IMR-90 (cell line): Measurements from ENCODE around the gene NAV2. TPM values are rescaled to one million over a fixed set of nuclear protein-coding genes. Genes with fewer than 3 reads are reported as not detected.

Experiments used
- ATAC-seq: fragments of 200-7000 bp; cut with Tn5 transposase; 2 replicates; pipeline ENCODE4 v1.9.1; 2020; ENCODE audit warnings: low read depth, mild to moderate bottlenecking, moderate library complexity
- BruUV-seq: library from RNA; stranded (reverse); fragments of 400-500 nt; replicated peaks from 2 replicates; lab custom pipeline; 2021; lab: Mats Ljungman, UMichigan
- CTCF ChIA-PET: fragments of 300-600 bp; formaldehyde crosslinking; extraction: SDS; loops from one replicate; lab custom pipeline; 2021; ENCODE audit warnings: antibody characterized with exemption; lab: Yijun Ruan, JAX
- POLR2A ChIA-PET: fragments of 300-600 bp; sonication (Branson Sonifier 250); formaldehyde crosslinking; loops from one replicate; lab custom pipeline; 2022; ENCODE audit warnings: antibody characterized with exemption; ENCODE audit not compliant: unreplicated experiment; lab: Charles Lee
- DNase-seq: peaks from one replicate; pipeline ENCODE4 v3.0.0; 2013
- H2AFZ ChIP-seq: replicated peaks from 2 replicates; pipeline ENCODE3; 2013; ENCODE audit warnings: low read length, mild to moderate bottlenecking; ENCODE audit not compliant: poor library complexity
- H2AK5ac ChIP-seq: 2 replicates; pipeline ENCODE4 v1.6.1; 2013; ENCODE audit warnings: low read depth, low read length, inconsistent platforms
- H2AK9ac ChIP-seq: replicated peaks from 2 replicates; pipeline ENCODE3; 2013; ENCODE audit warnings: mild to moderate bottlenecking, low read depth, low read length, moderate library complexity; ENCODE audit not compliant: poor library complexity
- H2BK120ac ChIP-seq: 2 replicates; pipeline ENCODE4 v1.6.1; 2013; ENCODE audit warnings: low read depth, low read length, inconsistent platforms
- H2BK15ac ChIP-seq: 3 replicates; pipeline ENCODE4 v1.6.1; 2013; ENCODE audit warnings: low read depth, low read length, inconsistent platforms
- H2BK20ac ChIP-seq: 2 replicates; pipeline ENCODE4 v1.6.1; 2013; ENCODE audit warnings: low read depth, mild to moderate bottlenecking, inconsistent platforms, low read length, moderate library complexity
- H2BK5ac ChIP-seq: 2 replicates; pipeline ENCODE4 v1.6.1; 2013; ENCODE audit warnings: mild to moderate bottlenecking, low read depth, low read length, inconsistent platforms; ENCODE audit not compliant: poor library complexity, severe bottlenecking
- H3K14ac ChIP-seq: replicated peaks from 2 replicates; pipeline ENCODE4 v1.6.1; 2013; ENCODE audit warnings: low read depth, low read length, inconsistent platforms
- H3K18ac ChIP-seq: 2 replicates; pipeline ENCODE4 v1.6.1; 2013; ENCODE audit warnings: low read depth, low read length, control low read depth
- H3K23ac ChIP-seq: 2 replicates; pipeline ENCODE4 v1.6.1; 2013; ENCODE audit warnings: low read depth, low read length, inconsistent platforms
- H3K27ac ChIP-seq: 2 replicates; pipeline ENCODE4 v1.5.1; 2013; ENCODE audit warnings: mild to moderate bottlenecking, control low read depth, low read length; ENCODE audit not compliant: insufficient read depth
- H3K27me3 ChIP-seq: 2 replicates; pipeline ENCODE4 v1.6.1; 2013; ENCODE audit warnings: low read length; ENCODE audit not compliant: control insufficient read depth, insufficient read depth
- H3K36me3 ChIP-seq: 2 replicates; pipeline ENCODE4 v1.6.1; 2013; ENCODE audit warnings: low read length, mixed read lengths; ENCODE audit not compliant: control insufficient read depth, insufficient read depth
- H3K4ac ChIP-seq: 2 replicates; pipeline ENCODE4 v1.6.1; 2013; ENCODE audit warnings: low read depth, low read length, inconsistent platforms
- H3K4me1 ChIP-seq: 2 replicates; pipeline ENCODE4 v1.6.1; 2013; ENCODE audit warnings: low read length, mixed read lengths; ENCODE audit not compliant: control insufficient read depth, insufficient read depth
- H3K4me2 ChIP-seq: 2 replicates; pipeline ENCODE4 v1.6.1; 2013; ENCODE audit warnings: low read depth, mild to moderate bottlenecking, control low read depth, low read length, moderate library complexity
- H3K4me3 ChIP-seq: 2 replicates; pipeline ENCODE4 v1.5.1; 2013; ENCODE audit warnings: low read depth, mild to moderate bottlenecking, control low read depth, low read length, moderate library complexity; ENCODE audit not compliant: insufficient read depth
- H3K56ac ChIP-seq: 2 replicates; pipeline ENCODE4 v1.6.1; 2013; ENCODE audit warnings: low read length, inconsistent platforms; ENCODE audit not compliant: insufficient read depth; ENCODE audit errors: extremely low read depth
- H3K79me1 ChIP-seq, 2 experiments: 2 replicates each; pipeline ENCODE4 v1.6.1; 2013; ENCODE audit warnings: low read length in 2 of 2, inconsistent platforms in 1 of 2, low read depth in 1 of 2
- H3K9ac ChIP-seq: 2 replicates; pipeline ENCODE4 v1.6.1; 2013; ENCODE audit warnings: low read depth, low read length, control low read depth
- H3K9me1 ChIP-seq: 2 replicates; pipeline ENCODE4 v1.6.1; 2013; ENCODE audit warnings: low read length, inconsistent platforms; ENCODE audit not compliant: insufficient read depth
- H3K9me3 ChIP-seq: 2 replicates; pipeline ENCODE4 v1.6.1; 2013; ENCODE audit warnings: low read length; ENCODE audit not compliant: control insufficient read depth, insufficient read depth
- H4K20me1 ChIP-seq: 2 replicates; pipeline ENCODE4 v1.6.1; 2013; ENCODE audit warnings: low read length, inconsistent platforms; ENCODE audit not compliant: insufficient read depth
- H4K5ac ChIP-seq: 2 replicates; pipeline ENCODE4 v1.6.1; 2013; ENCODE audit warnings: mild to moderate bottlenecking, low read depth, low read length, control low read depth
- H4K8ac ChIP-seq, 2 experiments: 2 replicates each; pipeline ENCODE4 v1.6.1; 2013; ENCODE audit warnings: low read depth in 2 of 2, low read length in 2 of 2, control low read depth in 1 of 2, inconsistent platforms in 1 of 2
- H4K91ac ChIP-seq: 2 replicates; pipeline ENCODE4 v1.6.1; 2013; ENCODE audit warnings: low read depth, low read length, inconsistent platforms; ENCODE audit not compliant: insufficient read depth
- CHD1 ChIP-seq: IDR thresholded peaks from 2 replicates; pipeline ENCODE4 v1.6.1; 2012; ENCODE audit warnings: low read depth, low read length, improper control_type of control experiment
- MAFK ChIP-seq: IDR thresholded peaks from 2 replicates; pipeline ENCODE4 v1.6.1; 2012; ENCODE audit warnings: low read depth, low read length, improper control_type of control experiment
- MAZ ChIP-seq: IDR thresholded peaks from 2 replicates; pipeline ENCODE4 v1.6.1; 2012; ENCODE audit warnings: low read depth, mild to moderate bottlenecking, low read length, improper control_type of control experiment, moderate library complexity, borderline replicate concordance
- NFE2L2 ChIP-seq: fragments of 150-350 bp; IDR thresholded peaks from 2 replicates; pipeline ENCODE4 v1.6.1; 2016; ENCODE audit warnings: low read depth, mild to moderate bottlenecking, low read length
- RAD21 ChIP-seq: IDR thresholded peaks from 2 replicates; pipeline ENCODE4 v1.6.1; 2012; ENCODE audit warnings: low read length, improper control_type of control experiment
- WGBS, 2 experiments: methylation state at CpG; one replicate each; pipeline versions ENCODE4 v1.1.5 to v1.1.7; 2013; ENCODE audit warnings: missing lambda C conversion rate in 2 of 2; ENCODE audit not compliant: insufficient read length in 1 of 2; ENCODE audit errors: extremely low coverage in 2 of 2; 5-methylcytosine and 5-hydroxymethylcytosine counted together
- dilution Hi-C: fragments of 300-500 bp; cut with HindIII; formaldehyde crosslinking; loops from one replicate; pipeline ENCODE4 v1.14.3; 2018; ENCODE audit warnings: low sequenced_read_pairs; ENCODE audit not compliant: unreplicated experiment
- in situ Hi-C: fragments of 300-500 bp; cut with MboI; formaldehyde crosslinking; loops from 3 replicates; pipeline ENCODE4 v1.14.3; 2019; ENCODE audit warnings: low sequenced_read_pairs, inconsistent platforms, mixed read lengths
- intact Hi-C: fragments of 100-400 bp; cut with micrococcal nuclease; formaldehyde crosslinking; loops from 2 replicates; pipeline ENCODE4 v1.10.0; 2022
- polyA plus RNA-seq, 3 experiments: library from polyadenylated mRNA; depleted of rRNA; stranded (reverse); fragments of >200 nt; gene quantifications; 2 replicates each; pipeline ENCODE4 v1.2.3, GENCODE V29; 2012; ENCODE audit warnings: low replicate concordance in 1 of 3
- total RNA-seq: library from RNA; depleted of rRNA; stranded (reverse); fragments of >200 nt; gene quantifications from 2 replicates; pipeline ENCODE4 v1.2.3, GENCODE V29; 2012

The NAV2 gene
- total and polyA plus RNA-seq, 2 of the 4 experiments (the other 2 are of a cell fraction), result 4.5 to 12.6 TPM

GRCh38 chr11:19686234-19686633 lies 26.4 kb upstream of the NAV2 start:
- intact Hi-C loops (no loop called here), dilution Hi-C loops (no loop called here), in situ Hi-C loops (no loop called here)
- Histone ChIP-seq H4K8ac (no peak overlapping the region), H3K9ac (no peak overlapping the region), H3K56ac (no peak overlapping the region), H2AK5ac (0 out of 2 replicates have a peak overlapping the region, but pooled peaks have one; percentile 31), H3K27me3 (peaks cover 4% of the 10 kb centered on the region), H3K4me3 (no peak overlapping the region), H3K9me1 (0 out of 2 replicates have a peak, but pooled peaks cover 4% of the 10 kb centered on the region), H3K23ac (no peak overlapping the region), H3K27ac (no peak overlapping the region), H2AK9ac (no peak overlapping the region), H3K4ac (no peak overlapping the region; the same call in 1 of the 2 replicates), H3K4me1 (peaks cover 6% of the 10 kb centered on the region; the same call in 1 of the 2 replicates), H2BK15ac (no peak overlapping the region), H3K36me3 (no peaks in the 10 kb centered on the region), H4K5ac (no peak overlapping the region), H2AFZ (no peak overlapping the region), H3K9me3 (no peaks in the 10 kb centered on the region), H4K20me1 (no peaks in the 10 kb centered on the region), H3K4me2 (no peak overlapping the region), H3K79me1 (no peaks in the 10 kb centered on the region), H2BK120ac (no peak overlapping the region), H3K14ac (no peak overlapping the region), H2BK20ac (no peak overlapping the region), H4K91ac (no peak overlapping the region), H3K18ac (no peak overlapping the region), H2BK5ac (no peak overlapping the region)
- no peak for DNase-seq
- TF ChIP-seq CHD1 (no peak), NFE2L2 (no peak), MAZ (no peak), RAD21 (no peak), MAFK (no peak)
- ChIA-PET POLR2A (no interaction called here), CTCF (interaction anchor here (1.2 kb wide), 1 partner anchor 23 kb away, joined by 3 read pairs; no protein-coding TSS in a partner anchor)
- BruUV-seq, result no TSS peak
- no CpG with 5 or more reads among the region's 1 CpG for WGBS, 2 experiments
- ATAC-seq, result no peak
